Esophagus squamous epithelium (tissue), 5 donors: ENCODE data around the gene LENG9. TPM values are rescaled to one million over a fixed set of nuclear protein-coding genes. Genes with fewer than 3 reads are reported as not detected.

Source experiments
- DNase-seq: peaks from one replicate; lab custom pipeline; 2025; lab: John Stamatoyannopoulos, UW
- H3K27ac ChIP-seq, 4 donors: fragments of 200-600 bp; sonication (generic); one replicate each; pipeline ENCODE4 v1.5.1; 2016 to 2019; ENCODE audit warnings: mild to moderate bottlenecking in 1 of 4
- H3K27me3 ChIP-seq, 4 donors: fragments of 200-600 bp; sonication (generic); 1 replicate in 3 of 4; 2 replicates in 1 of 4; pipeline versions ENCODE4 v1.5.1 to v1.6.0; 2017 to 2021; ENCODE audit warnings: antibody characterized with exemption in 1 of 4
- H3K36me3 ChIP-seq, 3 donors: fragments of 200-600 bp; sonication (generic); one replicate each; pipeline ENCODE4 v1.5.1; 2016 to 2019
- H3K4me1 ChIP-seq, 3 donors: fragments of 200-600 bp; sonication (generic); one replicate each; pipeline ENCODE4 v1.5.1; 2017 to 2019
- H3K4me3 ChIP-seq, 4 donors: fragments of 200-600 bp; sonication (generic); 1 replicate in 3 of 4; 2 replicates in 1 of 4; pipeline ENCODE4 v1.5.1; 2016 to 2019; ENCODE audit warnings: mild to moderate bottlenecking in 2 of 4, moderate library complexity in 1 of 4
- H3K9me3 ChIP-seq, 3 donors: fragments of 200-600 bp; sonication (generic); one replicate each; pipeline ENCODE4 v1.5.1; 2016 to 2019
- CTCF ChIP-seq, 6 experiments: fragments of 450-650 bp in 4 of 6; fragments of 200-600 bp in 2 of 6; sonication (generic) in 2 of 6; IDR thresholded peaks; one replicate each; pipeline ENCODE4 v1.5.1; 2016 to 2019; ENCODE audit warnings: antibody characterized with exemption in 6 of 6, mild to moderate bottlenecking in 4 of 6, moderate library complexity in 4 of 6
- POLR2A ChIP-seq, 4 donors: fragments of 450-650 bp; IDR thresholded peaks; one replicate each; pipeline ENCODE4 v1.6.1; 2017; ENCODE audit warnings: antibody characterized with exemption in 4 of 4, mild to moderate bottlenecking in 4 of 4, moderate library complexity in 3 of 4
- WGBS, 2 donors: methylation state at CpG; one replicate each; pipeline ENCODE4 v1.1.5; 2018; 5-methylcytosine and 5-hydroxymethylcytosine counted together
- intact Hi-C: fragments of 100-400 bp; cut with DNase I; formaldehyde crosslinking; loops from one replicate; pipeline ENCODE4 v1.15.0; 2022
- total RNA-seq, 4 donors: library from RNA; depleted of rRNA; stranded (reverse); fragments of >200 nt; gene quantifications; one replicate each; pipeline ENCODE4 v1.1.0, GENCODE V29; 2016
- donor health status: DM: yes; HTN: yes; CAD: no.

The LENG9 gene
- total RNA-seq, 4 donors from 2014 or later: 8.1 to 13.1 (median 10.1) TPM

- Histone ChIP-seq H3K36me3 (peaks cover 22 to 45% (median 31%) of the 10 kb centered on the region in 3 donors), H3K9me3 (no peaks in the 10 kb centered on the region), H3K27ac (peak overlapping the region; percentile 95 to 100 (median 100)), H3K4me1 (peaks cover 14 to 65% (median 27%) of the 10 kb centered on the region in 3 donors), H3K27me3 (no peaks in the 10 kb centered on the region), H3K4me3 (peak overlapping the region; percentile 61 to 84 (median 73))
- WGBS, 2 donors: 13 to 53% methylated on average over 3 to 4 of the region's 91 CpGs
- DNase-seq: no peak
- intact Hi-C loops: no loop called here
- peak in 3 of 6 experiments; percentile 7 to 38 (median 21) for TF ChIP-seq CTCF (IDR thresholded peaks at IDR 0.05)
- TF ChIP-seq POLR2A (IDR thresholded peaks at IDR 0.05): no peak
These were observed 685 bp downstream of the LENG9 start for GRCh38 chr19:54462655-54463530.

GRCh38 chr19:54462047-54462654 lies 1.4 kb downstream of the LENG9 start:
- peaks cover 29 to 52% (median 38%) of the 10 kb centered on the region in 3 donors for H3K36me3 ChIP-seq
- WGBS, 2 donors: 49 to 61% methylated on average over 7 to 11 of the region's 15 CpGs
- no peak for DNase-seq
- H3K9me3 ChIP-seq: no peaks in the 10 kb centered on the region
- no peaks in the 10 kb centered on the region for H3K27me3 ChIP-seq
- intact Hi-C loops: no loop called here
- peak overlapping the region; percentile 61 to 84 (median 73) for H3K4me3 ChIP-seq
- TF ChIP-seq POLR2A (IDR thresholded peaks at IDR 0.05) (no peak), CTCF (IDR thresholded peaks at IDR 0.05) (no peak)
- H3K4me1 ChIP-seq: peaks cover 14 to 65% (median 27%) of the 10 kb centered on the region in 3 donors
- H3K27ac ChIP-seq: peak overlapping the region; percentile 95 to 100 (median 100)

GRCh38 chr19:54461613-54462012 lies 2.0 kb downstream of the LENG9 start:
- no peaks in the 10 kb centered on the region for H3K9me3 ChIP-seq
- peaks cover 14 to 65% (median 27%) of the 10 kb centered on the region in 3 donors for H3K4me1 ChIP-seq
- H3K27ac ChIP-seq: peak overlapping the region; percentile 95 to 100 (median 100)
- no peaks in the 10 kb centered on the region for H3K27me3 ChIP-seq
- H3K4me3 ChIP-seq: peak overlapping the region in 2 of 4 donors; percentile 76 to 84
- WGBS, 2 donors: 42 to 45% methylated on average over 3 of the region's 3 CpGs
- intact Hi-C loops: no loop called here
- H3K36me3 ChIP-seq: peaks cover 34 to 57% (median 43%) of the 10 kb centered on the region in 3 donors
- no peak for DNase-seq
- TF ChIP-seq CTCF (IDR thresholded peaks at IDR 0.05): no peak
- TF ChIP-seq POLR2A (IDR thresholded peaks at IDR 0.05): no peak

DNA sequence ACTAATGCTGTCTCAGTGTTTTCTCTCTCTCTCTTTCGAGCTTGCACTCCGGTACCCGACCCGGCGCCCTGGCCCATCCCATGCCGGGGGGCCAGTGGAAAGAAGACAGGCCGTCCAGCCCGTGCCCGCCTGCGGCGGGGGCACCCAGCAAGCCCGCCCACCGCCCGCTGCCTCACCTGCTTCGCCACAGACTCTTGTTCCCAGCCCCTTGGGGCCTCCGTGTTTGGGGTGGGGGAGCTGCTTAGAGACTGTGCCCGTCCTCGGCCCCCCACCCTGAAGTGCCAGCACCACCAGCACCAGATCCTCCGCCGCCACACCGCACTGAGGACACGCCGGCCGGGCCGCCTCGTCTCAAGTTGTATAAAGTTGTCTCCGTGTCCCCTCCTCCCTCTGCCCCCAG lies 2.4 kb downstream of the LENG9 start:
- Histone ChIP-seq H3K4me3 (no peak overlapping the region), H3K27me3 (no peaks in the 10 kb centered on the region), H3K36me3 (peaks cover 38 to 61% (median 47%) of the 10 kb centered on the region in 3 donors), H3K9me3 (no peaks in the 10 kb centered on the region), H3K27ac (peak overlapping the region in 2 of 4 donors; percentile 33 to 65), H3K4me1 (peaks cover 14 to 65% (median 27%) of the 10 kb centered on the region in 3 donors)
- intact Hi-C loops: no loop called here
- WGBS, 2 donors: 68 to 83% methylated on average over 10 to 24 of the region's 27 CpGs
- no peak for DNase-seq
- TF ChIP-seq POLR2A (IDR thresholded peaks at IDR 0.05): no peak
- no peak for TF ChIP-seq CTCF (IDR thresholded peaks at IDR 0.05)
